GM23338 (cell line): Measurements from ENCODE around the gene EXOC4. TPM values are rescaled to one million over a fixed set of nuclear protein-coding genes. Genes with fewer than 3 reads are reported as not detected.
A peak's percentile ranks its signal among the peaks of the same experiment; 100 is the strongest.

ENCODE experiments used
- ATAC-seq: fragments of 200-7000 bp; cut with Tn5 transposase; 3 replicates; pipeline ENCODE4 v1.9.1; 2020
- DNase-seq: peaks from one replicate; pipeline ENCODE4 v3.0.0-alpha.2; 2015; ENCODE audit warnings: low spot score
- H2AFZ ChIP-seq: fragments of 200-600 bp; sonication (generic); 2 replicates; pipeline ENCODE4 v1.8.0; 2016; ENCODE audit warnings: antibody characterized with exemption, mild to moderate bottlenecking, moderate library complexity
- H3F3A ChIP-seq: fragments of 200-600 bp; sonication (generic); replicated peaks from 2 replicates; pipeline ENCODE4 v1.8.0; 2017; ENCODE audit warnings: antibody characterized with exemption, mixed run types, low read depth
- H3K27ac ChIP-seq: fragments of 200-600 bp; sonication (generic); 2 replicates; pipeline ENCODE4 v1.6.1; 2016; ENCODE audit warnings: low read depth
- H3K27me3 ChIP-seq: fragments of 200-600 bp; sonication (generic); 2 replicates; pipeline ENCODE4 v1.8.0; 2016; ENCODE audit warnings: mild to moderate bottlenecking, mixed run types, moderate library complexity; ENCODE audit not compliant: insufficient read depth
- H3K36me3 ChIP-seq: fragments of 200-600 bp; sonication (generic); 2 replicates; pipeline ENCODE4 v1.8.0; 2016; ENCODE audit warnings: mild to moderate bottlenecking; ENCODE audit not compliant: insufficient read depth
- H3K4me1 ChIP-seq: fragments of 200-600 bp; sonication (generic); 2 replicates; pipeline ENCODE4 v1.8.0; 2016; ENCODE audit warnings: mild to moderate bottlenecking, moderate library complexity; ENCODE audit not compliant: insufficient read depth
- H3K4me2 ChIP-seq: fragments of 200-600 bp; sonication (generic); 2 replicates; pipeline ENCODE4 v1.7.1; 2017; ENCODE audit warnings: mixed run types
- H3K4me3 ChIP-seq: fragments of 200-600 bp; sonication (generic); 2 replicates; pipeline ENCODE4 v1.6.1; 2016; ENCODE audit warnings: mixed run types
- H3K79me2 ChIP-seq: fragments of 200-600 bp; sonication (generic); replicated peaks from 2 replicates; pipeline ENCODE4 v1.8.0; 2017; ENCODE audit warnings: mild to moderate bottlenecking; ENCODE audit not compliant: insufficient read depth
- H3K9me2 ChIP-seq: fragments of 200-600 bp; sonication (generic); 2 replicates; pipeline ENCODE4 v1.8.0; 2017; ENCODE audit not compliant: insufficient read depth
- H4K20me1 ChIP-seq: fragments of 200-600 bp; sonication (generic); replicated peaks from 2 replicates; pipeline ENCODE4 v1.8.0; 2017; ENCODE audit warnings: mild to moderate bottlenecking; ENCODE audit not compliant: insufficient read depth
- H3K27ac Mint-ChIP-seq: 2 replicates; pipeline ENCODE4 v1.8.0; 2020; ENCODE audit warnings: inconsistent platforms, mild to moderate bottlenecking, moderate library complexity, mixed read lengths
- H3K27me3 Mint-ChIP-seq: 3 replicates; pipeline ENCODE4 v1.8.0; 2022; ENCODE audit warnings: low read depth, mild to moderate bottlenecking, moderate library complexity, mixed read lengths, inconsistent platforms; ENCODE audit not compliant: insufficient read depth, poor library complexity
- H3K36me3 Mint-ChIP-seq: 3 replicates; pipeline ENCODE4 v1.8.0; 2021; ENCODE audit warnings: low read depth, mild to moderate bottlenecking, inconsistent platforms, moderate library complexity, mixed read lengths
- H3K4me1 Mint-ChIP-seq: 3 replicates; pipeline ENCODE4 v1.8.0; 2020; ENCODE audit warnings: mild to moderate bottlenecking, inconsistent platforms, mixed read lengths
- H3K4me3 Mint-ChIP-seq: 3 replicates; pipeline ENCODE4 v1.8.0; 2021; ENCODE audit warnings: moderate library complexity, mild to moderate bottlenecking, inconsistent platforms, mixed read lengths
- H3K9me3 Mint-ChIP-seq: 3 replicates; pipeline ENCODE4 v1.8.0; 2020; ENCODE audit warnings: moderate library complexity, mild to moderate bottlenecking, inconsistent platforms, mixed read lengths
- CREB1 ChIP-seq: fragments of 250-450 bp; sonication (Bioruptor Pico); IDR thresholded peaks from 2 replicates; pipeline ENCODE4 v1.5.0; 2020; ENCODE audit warnings: low read depth, mild to moderate bottlenecking, moderate library complexity
- CTCF ChIP-seq, 2 experiments: fragments of 200-600 bp in 1 of 2; sonication (generic) in 1 of 2; conservative IDR thresholded peaks; 2 replicates each; pipeline versions ENCODE4 v1.5.1 to v1.6.1; 2016 to 2017; ENCODE audit warnings: antibody characterized with exemption in 2 of 2, low read depth in 2 of 2, mild to moderate bottlenecking in 2 of 2, moderate library complexity in 1 of 2
- ETS1 ChIP-seq: IDR thresholded peaks from 2 replicates; pipeline ENCODE4 v1.6.1; 2016; ENCODE audit warnings: antibody characterized with exemption
- EZH2 ChIP-seq: fragments of 200-600 bp; sonication (generic); IDR thresholded peaks from one replicate; pipeline ENCODE4 v1.8.0; 2017; ENCODE audit warnings: antibody characterized with exemption, mild to moderate bottlenecking, low read depth; ENCODE audit not compliant: unreplicated experiment
- EZH2phosphoT487 ChIP-seq: fragments of 200-600 bp; sonication (generic); IDR thresholded peaks from one replicate; pipeline ENCODE4 v1.8.1; 2018; ENCODE audit warnings: antibody characterized with exemption; ENCODE audit not compliant: unreplicated experiment
- JUNB ChIP-seq: IDR thresholded peaks from one replicate; pipeline ENCODE4 v1.6.1; 2016; ENCODE audit warnings: antibody characterized with exemption; ENCODE audit not compliant: unreplicated experiment
- NANOG ChIP-seq: IDR thresholded peaks from 2 replicates; pipeline ENCODE4 v1.6.1; 2016; ENCODE audit warnings: antibody characterized with exemption, borderline replicate concordance
- POLR2AphosphoS5 ChIP-seq: IDR thresholded peaks from 2 replicates; pipeline ENCODE4 v1.6.1; 2016; ENCODE audit warnings: antibody characterized with exemption, low read depth
- REST ChIP-seq: IDR thresholded peaks from one replicate; pipeline ENCODE4 v1.6.1; 2018; ENCODE audit warnings: antibody characterized with exemption; ENCODE audit not compliant: unreplicated experiment
- STAT1 ChIP-seq: IDR thresholded peaks from one replicate; pipeline ENCODE4 v1.6.1; 2016; ENCODE audit warnings: antibody characterized with exemption; ENCODE audit not compliant: unreplicated experiment
- ZNF114 ChIP-seq: fragments of 250-450 bp; sonication (Bioruptor Pico); IDR thresholded peaks from 2 replicates; pipeline ENCODE4 v1.5.0; 2020; ENCODE audit warnings: mild to moderate bottlenecking, moderate library complexity
- ZNF331 ChIP-seq: fragments of 250-450 bp; sonication (Bioruptor Pico); IDR thresholded peaks from 2 replicates; pipeline ENCODE4 v1.5.0; 2020; ENCODE audit warnings: low read depth, mild to moderate bottlenecking, moderate library complexity
- ZNF462 ChIP-seq: fragments of 250-450 bp; sonication (Bioruptor Pico); IDR thresholded peaks from 2 replicates; pipeline ENCODE4 v1.5.0; 2020; ENCODE audit warnings: mild to moderate bottlenecking, moderate library complexity
- polyA plus RNA-seq: library from polyadenylated mRNA; unstranded; fragments of >200 nt; fragmentation: Nextera tagmentation; extraction: Ambion mirVana; gene quantifications from 2 replicates; pipeline ENCODE4 v1.2.1, GENCODE V29; 2016
- total RNA-seq: library from RNA; depleted of rRNA; stranded (reverse); fragments of >200 nt; shearing (Covaris generic); gene quantifications from 2 replicates; pipeline ENCODE4 v1.2.3, GENCODE V29; 2014

EXOC4 gene
- total and polyA plus RNA-seq, 2 experiments from 2014 or later = 37.5 to 52.7 TPM

- Mint-ChIP-seq H3K27me3 (no peaks in the 10 kb centered on the region), H3K27ac (0 out of 2 replicates have a peak overlapping the region, but pooled peaks have one; percentile 15), H3K9me3 (no peaks in the 10 kb centered on the region), H3K36me3 (no peaks in the 10 kb centered on the region; the same call in 2 of the 3 replicates), H3K4me1 (peaks cover 59% of the 10 kb centered on the region), H3K4me3 (no peak overlapping the region)
- H2AFZ ChIP-seq = no peak overlapping the region
- no peak for TF ChIP-seq CREB1 (CRISPR knock-in tag)
- TF ChIP-seq EZH2phosphoT487 = no peak
- TF ChIP-seq EZH2 = no peak
- TF ChIP-seq ZNF462 = no peak
- no peak for TF ChIP-seq REST
- TF ChIP-seq STAT1 = no peak
- TF ChIP-seq ZNF331 (CRISPR knock-in tag) = no peak
- TF ChIP-seq JUNB = no peak
- no peak for TF ChIP-seq CTCF (conservative IDR thresholded peaks at IDR 0.05; ENCODE audit: low read depth in 2 of 2)
- no peak for TF ChIP-seq POLR2AphosphoS5
- TF ChIP-seq ETS1 = no peak
- no peak for TF ChIP-seq ZNF114
- no peak for TF ChIP-seq NANOG
- ATAC-seq (no peak), DNase-seq (no peak)
- H3K4me2 ChIP-seq = peak overlapping the region; percentile 15; the same call in 1 of the 2 replicates
- no peaks in the 10 kb centered on the region for H3K36me3 ChIP-seq
- H3K4me1 ChIP-seq = peaks cover 64% of the 10 kb centered on the region
- no peaks in the 10 kb centered on the region for H3K27me3 ChIP-seq
- H3K4me3 ChIP-seq = no peak overlapping the region
- H4K20me1 ChIP-seq = no peaks in the 10 kb centered on the region
- H3K9me2 ChIP-seq = no peaks in the 10 kb centered on the region
- peak overlapping the region; percentile 23; the same call in 1 of the 2 replicates for H3K27ac ChIP-seq
- no peaks in the 10 kb centered on the region for H3F3A ChIP-seq
- H3K79me2 ChIP-seq = no peaks in the 10 kb centered on the region
Measured at GRCh38 chr7:133936074-133936473, 683.2 kb downstream of the EXOC4 start.
